ENCODE results near the gene GPR68. TPM values are rescaled to one million over a fixed set of nuclear protein-coding genes. Genes with fewer than 3 reads are reported as not detected.

GPR68 gene
- total RNA-seq, 4 donors from 2014 or later, result 0.13 to 0.73 (median 0.42) TPM; not detected in 1

DNA sequence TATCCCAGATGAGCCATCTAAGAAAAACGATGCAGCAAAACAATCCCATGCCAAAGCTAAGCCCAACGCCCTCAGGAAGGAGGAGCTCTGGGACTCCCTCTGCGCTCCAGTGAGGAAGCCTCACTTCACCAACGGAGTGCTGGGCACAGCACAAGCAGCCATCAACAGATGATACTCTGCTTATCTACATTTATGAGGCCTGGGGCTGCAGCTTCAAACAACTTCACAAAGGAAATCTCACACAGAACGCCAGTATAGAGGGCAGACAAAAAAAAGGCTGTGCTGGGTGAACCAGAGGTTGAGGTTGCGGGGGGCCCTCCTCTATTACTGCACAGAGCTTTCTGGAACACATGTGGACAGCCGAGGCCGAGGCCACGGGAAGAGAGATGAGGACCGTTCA is 34.9 kb upstream of the GPR68 start:
- peaks cover 0 to 2% of the 10 kb centered on the region in 2 donors for H3K4me1 ChIP-seq
- intact Hi-C loops (cut with DNase I), result no loop called here
- no peak overlapping the region for H3K4me3 ChIP-seq (replicated peaks in 1 of 3)
- no peaks in the 10 kb centered on the region for H3K9me3 ChIP-seq
- no peak for TF ChIP-seq POLR2A (IDR thresholded peaks at IDR 0.05)
- TF ChIP-seq, protein P1, sequence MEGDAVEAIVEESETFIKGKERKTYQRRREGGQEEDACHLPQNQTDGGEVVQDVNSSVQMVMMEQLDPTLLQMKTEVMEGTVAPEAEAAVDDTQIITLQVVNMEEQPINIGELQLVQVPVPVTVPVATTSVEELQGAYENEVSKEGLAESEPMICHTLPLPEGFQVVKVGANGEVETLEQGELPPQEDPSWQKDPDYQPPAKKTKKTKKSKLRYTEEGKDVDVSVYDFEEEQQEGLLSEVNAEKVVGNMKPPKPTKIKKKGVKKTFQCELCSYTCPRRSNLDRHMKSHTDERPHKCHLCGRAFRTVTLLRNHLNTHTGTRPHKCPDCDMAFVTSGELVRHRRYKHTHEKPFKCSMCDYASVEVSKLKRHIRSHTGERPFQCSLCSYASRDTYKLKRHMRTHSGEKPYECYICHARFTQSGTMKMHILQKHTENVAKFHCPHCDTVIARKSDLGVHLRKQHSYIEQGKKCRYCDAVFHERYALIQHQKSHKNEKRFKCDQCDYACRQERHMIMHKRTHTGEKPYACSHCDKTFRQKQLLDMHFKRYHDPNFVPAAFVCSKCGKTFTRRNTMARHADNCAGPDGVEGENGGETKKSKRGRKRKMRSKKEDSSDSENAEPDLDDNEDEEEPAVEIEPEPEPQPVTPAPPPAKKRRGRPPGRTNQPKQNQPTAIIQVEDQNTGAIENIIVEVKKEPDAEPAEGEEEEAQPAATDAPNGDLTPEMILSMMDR (IDR thresholded peaks at IDR 0.05), result no peak
- H3K27ac ChIP-seq, result no peak overlapping the region
- no peak for DNase-seq
- no peaks in the 10 kb centered on the region for H3K27me3 ChIP-seq
- WGBS, 2 donors, result 94 to 97% methylated on average over 10 of the region's 10 CpGs
- H3K36me3 ChIP-seq, result no peaks in the 10 kb centered on the region

DNA sequence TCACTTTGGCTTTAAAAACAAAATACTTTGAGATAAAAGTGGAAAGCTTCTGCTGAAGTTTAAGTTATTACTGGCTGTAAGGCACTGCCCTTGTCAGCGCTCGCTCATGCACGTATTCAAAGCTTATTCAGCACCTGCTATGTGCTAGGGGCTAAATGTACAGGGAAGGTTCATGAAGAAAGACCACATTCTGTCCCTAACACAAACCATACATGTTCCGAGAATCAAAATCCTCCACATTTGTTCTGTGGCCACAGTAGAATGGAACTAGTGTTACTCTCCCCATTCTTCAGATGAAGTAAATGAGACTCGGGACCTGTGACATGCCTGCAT is 33.8 kb upstream of the GPR68 start:
- no peak for DNase-seq
- no peaks in the 10 kb centered on the region for H3K9me3 ChIP-seq
- H3K27ac ChIP-seq, result no peak overlapping the region
- WGBS, 2 donors, result 63 to 75% methylated on average over 5 of the region's 5 CpGs
- no peaks in the 10 kb centered on the region for H3K4me1 ChIP-seq
- TF ChIP-seq POLR2A (IDR thresholded peaks at IDR 0.05), result no peak
- TF ChIP-seq, protein P1 (IDR thresholded peaks at IDR 0.05), result no peak
- intact Hi-C loops (cut with DNase I), result no loop called here
- H3K27me3 ChIP-seq, result no peaks in the 10 kb centered on the region
- H3K4me3 ChIP-seq (replicated peaks in 1 of 3), result no peak overlapping the region
- H3K36me3 ChIP-seq, result no peaks in the 10 kb centered on the region

DNA sequence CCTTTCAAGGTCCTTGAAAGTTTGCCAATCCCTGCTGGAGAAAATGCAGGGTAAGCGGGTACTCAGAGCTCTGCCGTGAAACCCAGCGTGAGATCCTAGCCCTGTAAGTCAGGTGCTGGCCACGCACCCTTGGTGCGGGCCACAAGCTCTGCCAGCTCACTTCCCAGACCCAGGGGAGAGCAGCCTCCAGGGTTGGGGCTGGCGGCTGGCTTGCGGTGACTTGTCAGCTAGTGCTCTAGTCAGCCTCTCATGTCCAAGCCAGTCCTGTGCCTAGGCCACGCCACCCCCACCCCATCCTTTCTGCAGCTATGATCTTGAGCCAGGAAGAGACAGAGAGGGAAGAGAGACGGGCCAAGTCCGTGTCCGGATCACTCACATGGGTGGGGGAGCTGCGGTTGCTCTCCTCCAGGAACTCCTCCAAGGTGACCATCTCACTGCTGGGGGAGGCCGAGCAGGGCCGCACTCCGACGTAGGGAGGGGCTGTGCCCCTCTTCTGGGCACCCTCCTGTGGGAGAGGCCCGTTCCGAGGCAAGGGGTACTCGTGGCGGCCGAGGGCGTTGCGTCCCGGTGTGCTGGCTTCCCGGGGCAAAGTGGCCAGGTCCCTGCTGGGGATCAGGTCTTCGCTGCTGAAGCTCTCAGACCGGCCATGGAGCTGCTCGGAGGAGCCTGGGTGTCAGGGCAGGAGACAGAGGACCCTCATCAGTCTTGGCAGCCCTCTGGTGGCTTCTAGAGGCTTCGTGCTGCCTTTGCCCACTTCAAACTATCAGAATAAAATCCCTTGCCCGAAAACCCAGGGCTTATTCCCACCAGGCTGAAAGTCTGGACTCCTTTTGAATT is 33.3 kb upstream of the GPR68 start:
- Histone ChIP-seq H3K27ac (no peak overlapping the region), H3K36me3 (no peaks in the 10 kb centered on the region), H3K9me3 (no peaks in the 10 kb centered on the region), H3K4me1 (no peaks in the 10 kb centered on the region), H3K27me3 (no peaks in the 10 kb centered on the region), H3K4me3 (replicated peaks in 1 of 3) (no peak overlapping the region)
- no peak for DNase-seq
- 76 to 80% methylated on average over 11 to 30 of the region's 30 CpGs for WGBS, 2 donors
- TF ChIP-seq, protein P1 (IDR thresholded peaks at IDR 0.05), result no peak
- no peak for TF ChIP-seq POLR2A (IDR thresholded peaks at IDR 0.05)
- intact Hi-C loops (cut with DNase I), result no loop called here

DNA sequence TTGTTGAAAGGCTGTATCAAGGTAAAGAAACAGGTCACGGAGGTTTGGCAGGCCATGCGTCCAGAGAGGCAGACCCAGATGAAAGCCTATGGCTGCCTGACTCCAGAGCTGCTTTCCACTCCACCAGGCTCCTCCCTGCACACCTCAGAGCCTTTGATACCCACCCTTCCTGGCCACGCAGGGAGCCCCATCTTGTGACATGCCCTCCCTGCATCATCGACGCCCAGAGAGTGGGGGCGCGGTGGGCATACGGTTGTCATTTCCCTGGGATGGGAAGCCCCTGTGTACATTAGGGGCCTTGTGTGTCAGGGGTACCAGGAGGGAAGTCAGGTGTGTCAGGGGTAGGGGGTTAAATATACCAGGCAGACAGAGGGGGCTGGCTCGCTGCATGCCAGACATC is 30.3 kb upstream of the GPR68 start:
- 92 to 95% methylated on average over 9 of the region's 9 CpGs for whole genome bisulfite sequencing, 2 donors
- H3K4me1 ChIP-seq, result peaks cover 0 to under 1% of the 10 kb centered on the region in 2 donors
- TF ChIP-seq, protein P1 (IDR thresholded peaks at IDR 0.05), result no peak
- TF ChIP-seq POLR2A (IDR thresholded peaks at IDR 0.05), result no peak
- no peak overlapping the region for H3K4me3 ChIP-seq (replicated peaks in 1 of 3)
- no peaks in the 10 kb centered on the region for H3K9me3 ChIP-seq
- no peaks in the 10 kb centered on the region for H3K27me3 ChIP-seq
- no peaks in the 10 kb centered on the region for H3K36me3 ChIP-seq
- intact Hi-C loops (cut with DNase I), result no loop called here
- no peak for DNase-seq
- H3K27ac ChIP-seq, result no peak overlapping the region

DNA sequence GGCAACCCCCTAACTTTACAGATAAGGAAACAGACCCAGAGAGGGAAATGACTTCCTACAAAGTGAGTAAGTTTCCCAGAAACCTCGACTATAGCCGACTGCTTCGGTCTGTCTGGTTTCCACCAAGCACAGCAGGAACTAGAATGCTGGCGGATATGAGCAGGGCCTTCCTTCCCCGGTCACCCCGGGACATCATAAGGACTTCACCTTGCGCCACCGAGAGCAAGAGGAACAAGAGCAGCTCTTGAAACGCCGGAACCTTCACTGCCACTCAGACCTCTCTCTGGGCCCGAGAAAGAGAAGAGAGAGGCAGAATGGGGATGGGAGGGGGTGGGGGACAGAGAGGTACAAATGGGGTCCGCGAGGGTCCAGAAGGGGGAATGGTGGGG is 29.4 kb upstream of the GPR68 start:
- DNase-seq, result no peak
- Histone ChIP-seq H3K4me3 (replicated peaks in 1 of 3) (no peak overlapping the region), H3K36me3 (no peaks in the 10 kb centered on the region), H3K27ac (no peak overlapping the region), H3K27me3 (no peaks in the 10 kb centered on the region), H3K9me3 (no peaks in the 10 kb centered on the region), H3K4me1 (peaks cover 0 to 6% of the 10 kb centered on the region in 2 donors)
- 63 to 75% methylated on average over 13 of the region's 13 CpGs for WGBS, 2 donors
- TF ChIP-seq, protein P1 (IDR thresholded peaks at IDR 0.05), result no peak
- no peak for TF ChIP-seq POLR2A (IDR thresholded peaks at IDR 0.05)
- intact Hi-C loops (cut with DNase I), result no loop called here
